ENCODE data around the gene SKP1. TPM values are rescaled to one million over a fixed set of nuclear protein-coding genes. Genes with fewer than 3 reads are reported as not detected.

The SKP1 gene
- polyA plus RNA-seq, 3 donors, result 182 to 787 (median 735) TPM

DNA sequence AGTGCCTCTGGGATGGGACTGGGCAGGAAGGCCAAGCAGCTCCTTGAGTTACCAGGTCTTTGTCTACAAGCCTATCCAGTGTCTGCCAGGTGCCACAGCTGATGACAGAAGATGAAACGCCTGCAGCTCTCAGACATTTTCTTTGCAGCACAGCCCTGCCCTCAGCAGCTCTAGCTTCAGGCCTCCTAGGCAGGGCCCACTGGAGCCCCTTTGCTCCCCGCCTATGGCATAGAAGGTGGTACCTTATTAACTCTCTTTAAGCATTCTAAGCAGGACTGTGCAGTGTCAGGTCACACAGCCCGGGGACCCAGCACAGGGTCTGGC is 1.3 kb upstream of the SKP1 start:
- TF ChIP-seq, protein P1, sequence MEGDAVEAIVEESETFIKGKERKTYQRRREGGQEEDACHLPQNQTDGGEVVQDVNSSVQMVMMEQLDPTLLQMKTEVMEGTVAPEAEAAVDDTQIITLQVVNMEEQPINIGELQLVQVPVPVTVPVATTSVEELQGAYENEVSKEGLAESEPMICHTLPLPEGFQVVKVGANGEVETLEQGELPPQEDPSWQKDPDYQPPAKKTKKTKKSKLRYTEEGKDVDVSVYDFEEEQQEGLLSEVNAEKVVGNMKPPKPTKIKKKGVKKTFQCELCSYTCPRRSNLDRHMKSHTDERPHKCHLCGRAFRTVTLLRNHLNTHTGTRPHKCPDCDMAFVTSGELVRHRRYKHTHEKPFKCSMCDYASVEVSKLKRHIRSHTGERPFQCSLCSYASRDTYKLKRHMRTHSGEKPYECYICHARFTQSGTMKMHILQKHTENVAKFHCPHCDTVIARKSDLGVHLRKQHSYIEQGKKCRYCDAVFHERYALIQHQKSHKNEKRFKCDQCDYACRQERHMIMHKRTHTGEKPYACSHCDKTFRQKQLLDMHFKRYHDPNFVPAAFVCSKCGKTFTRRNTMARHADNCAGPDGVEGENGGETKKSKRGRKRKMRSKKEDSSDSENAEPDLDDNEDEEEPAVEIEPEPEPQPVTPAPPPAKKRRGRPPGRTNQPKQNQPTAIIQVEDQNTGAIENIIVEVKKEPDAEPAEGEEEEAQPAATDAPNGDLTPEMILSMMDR (IDR thresholded peaks at IDR 0.05), result no peak
- peaks cover 8 to 9% of the 10 kb centered on the region in 2 donors for H3K36me3 Mint-ChIP-seq
- Histone ChIP-seq H3K4me3 (replicated peaks in 1 of 3; ENCODE audit: low read depth in 2 of 3, low read length in 3 of 3) (no peak overlapping the region), H3K4me1 (ENCODE audit: control insufficient read depth in 1 of 2, insufficient read depth in 2 of 2, low read length in 2 of 2) (peaks cover 11 to 26% of the 10 kb centered on the region in 2 donors), H4K20me1 (ENCODE audit: insufficient read depth, low read length) (peaks cover 37% of the 10 kb centered on the region), H3K27ac (ENCODE audit: low read depth in 1 of 2, low read length in 2 of 2) (no peak overlapping the region), H3K9ac (ENCODE audit: insufficient read depth, low read length, poor library complexity, severe bottlenecking) (no peak overlapping the region), H2AFZ (ENCODE audit: insufficient read depth, low read depth, low read length, poor library complexity, severe bottlenecking) (peak overlapping the region; percentile 85), H3K36me3 (replicated peaks in 1 of 2; ENCODE audit: control insufficient read depth in 1 of 2, insufficient read depth in 2 of 2, low read length in 2 of 2) (peaks cover 4 to 8% of the 10 kb centered on the region in 2 donors), H3K79me2 (ENCODE audit: insufficient read depth, low read length) (peaks cover 42% of the 10 kb centered on the region), H3K4me2 (replicated peaks; ENCODE audit: extremely low read depth, low read length, poor library complexity, severe bottlenecking) (peak overlapping the region; percentile 79), H3K27me3 (ENCODE audit: control insufficient read depth in 2 of 2, insufficient read depth in 2 of 2, low read length in 2 of 2) (no peaks in the 10 kb centered on the region), H3K9me3 (replicated peaks in 1 of 2; ENCODE audit: control insufficient read depth in 1 of 2, insufficient read depth in 1 of 2, low read length in 2 of 2) (no peaks in the 10 kb centered on the region)
- peak overlapping the region in 2 of 7 donors; percentile 98 for H3K27ac Mint-ChIP-seq
- WGBS (ENCODE audit: insufficient coverage), result 63% methylated on average over 1 of the region's 3 CpGs
- H3K27me3 Mint-ChIP-seq (ENCODE audit: low read depth in 3 of 3), result peaks cover 0 to 5% (median 2%) of the 10 kb centered on the region in 3 donors
- H3K4me1 Mint-ChIP-seq, result peaks cover 24% of the 10 kb centered on the region
- no peak for DNase-seq
- intact Hi-C loops (cut with micrococcal nuclease), result loop anchor here in 1 of 2 donors (5.0 kb wide), 1 partner anchor 44 kb away; no protein-coding TSS in a partner anchor
- H3K4me3 Mint-ChIP-seq, result no peak overlapping the region
- H3K9me3 Mint-ChIP-seq, result no peaks in the 10 kb centered on the region

DNA sequence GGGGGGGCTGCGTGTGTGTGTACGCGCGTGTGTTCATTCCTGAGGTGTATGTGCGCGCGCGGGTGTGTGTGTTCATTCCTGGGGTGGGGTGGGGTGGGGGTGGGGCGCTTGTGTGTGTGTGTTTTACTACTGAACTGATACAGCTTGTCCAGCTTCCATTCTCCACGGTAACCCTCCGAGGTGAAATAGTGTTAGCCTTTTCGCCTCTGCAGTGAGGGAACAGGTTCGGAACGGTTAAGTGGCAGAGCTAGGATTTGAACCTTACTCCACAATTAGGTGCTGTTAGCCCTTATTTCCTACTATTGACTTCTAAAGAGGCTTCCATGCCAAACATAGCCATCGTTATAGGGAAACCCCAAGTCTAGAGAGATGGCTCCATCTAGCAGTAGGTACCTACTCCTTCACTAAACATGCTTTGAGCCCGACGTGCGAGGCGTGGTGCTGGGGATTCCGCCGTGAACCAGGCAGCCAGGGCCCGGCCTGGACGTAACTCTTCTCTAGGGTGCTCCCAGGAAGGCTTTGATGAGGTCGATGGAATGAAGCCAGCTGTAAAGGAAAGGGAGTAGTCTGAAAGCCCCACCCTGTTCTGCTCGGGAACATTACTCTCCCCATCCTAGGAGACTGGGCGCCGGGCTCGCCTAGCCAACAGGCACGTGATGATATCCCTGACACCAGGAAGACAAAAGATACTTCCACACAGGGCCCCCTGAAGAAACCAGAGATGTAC is 782 bp upstream of the SKP1 start:
- Histone ChIP-seq H3K9me3 (replicated peaks in 1 of 2; ENCODE audit: control insufficient read depth in 1 of 2, insufficient read depth in 1 of 2, low read length in 2 of 2) (no peaks in the 10 kb centered on the region), H3K4me1 (ENCODE audit: control insufficient read depth in 1 of 2, insufficient read depth in 2 of 2, low read length in 2 of 2) (peaks cover 11 to 26% of the 10 kb centered on the region in 2 donors), H3K79me2 (ENCODE audit: insufficient read depth, low read length) (peaks cover 47% of the 10 kb centered on the region), H3K4me3 (replicated peaks in 1 of 3; ENCODE audit: low read depth in 2 of 3, low read length in 3 of 3) (peak overlapping the region; percentile 75 to 96 (median 94)), H3K36me3 (replicated peaks in 1 of 2; ENCODE audit: control insufficient read depth in 1 of 2, insufficient read depth in 2 of 2, low read length in 2 of 2) (peaks cover 5 to 13% of the 10 kb centered on the region in 2 donors), H2AFZ (ENCODE audit: insufficient read depth, low read depth, low read length, poor library complexity, severe bottlenecking) (peak overlapping the region; percentile 85), H3K4me2 (replicated peaks; ENCODE audit: extremely low read depth, low read length, poor library complexity, severe bottlenecking) (peak overlapping the region; percentile 79), H3K9ac (ENCODE audit: insufficient read depth, low read length, poor library complexity, severe bottlenecking) (peak overlapping the region; percentile 99), H4K20me1 (ENCODE audit: insufficient read depth, low read length) (peaks cover 41% of the 10 kb centered on the region), H3K27me3 (ENCODE audit: control insufficient read depth in 2 of 2, insufficient read depth in 2 of 2, low read length in 2 of 2) (no peaks in the 10 kb centered on the region), H3K27ac (ENCODE audit: low read depth in 1 of 2, low read length in 2 of 2) (peak overlapping the region; percentile 96 to 97)
- DNase-seq, result no peak
- Mint-ChIP-seq H3K9me3 (no peaks in the 10 kb centered on the region), H3K4me3 (peak overlapping the region; percentile 92 to 98), H3K27me3 (ENCODE audit: low read depth in 3 of 3) (peaks cover 0 to 5% (median 2%) of the 10 kb centered on the region in 3 donors), H3K4me1 (peaks cover 24% of the 10 kb centered on the region), H3K27ac (peak overlapping the region; percentile 93 to 98 (median 97)), H3K36me3 (peaks cover 12 to 14% of the 10 kb centered on the region in 2 donors)
- 0% methylated on average over 1 of the region's 29 CpGs for WGBS (ENCODE audit: insufficient coverage)
- intact Hi-C loops (cut with micrococcal nuclease), result loop anchor here in 1 of 2 donors (5.0 kb wide), 1 partner anchor 45 kb away; no protein-coding TSS in a partner anchor
- TF ChIP-seq, protein P1 (IDR thresholded peaks at IDR 0.05), result no peak

All from CD14-positive monocyte (primary cell).